GM23248 (cell line): ENCODE results near the gene TDP2.

ENCODE experiments used
- EZH2 ChIP-seq: fragments of 200-600 bp; sonication (generic); IDR thresholded peaks from 2 replicates; pipeline ENCODE4 v1.6.1; 2018; ENCODE audit warnings: antibody characterized with exemption, mild to moderate bottlenecking; ENCODE audit not compliant: insufficient read depth, poor library complexity, severe bottlenecking
- EZH2phosphoT487 ChIP-seq: fragments of 200-600 bp; sonication (generic); IDR thresholded peaks from 2 replicates; pipeline ENCODE4 v1.6.1; 2018; ENCODE audit warnings: antibody characterized with exemption, moderate library complexity, mild to moderate bottlenecking, low read depth; ENCODE audit not compliant: insufficient read depth

DNA sequence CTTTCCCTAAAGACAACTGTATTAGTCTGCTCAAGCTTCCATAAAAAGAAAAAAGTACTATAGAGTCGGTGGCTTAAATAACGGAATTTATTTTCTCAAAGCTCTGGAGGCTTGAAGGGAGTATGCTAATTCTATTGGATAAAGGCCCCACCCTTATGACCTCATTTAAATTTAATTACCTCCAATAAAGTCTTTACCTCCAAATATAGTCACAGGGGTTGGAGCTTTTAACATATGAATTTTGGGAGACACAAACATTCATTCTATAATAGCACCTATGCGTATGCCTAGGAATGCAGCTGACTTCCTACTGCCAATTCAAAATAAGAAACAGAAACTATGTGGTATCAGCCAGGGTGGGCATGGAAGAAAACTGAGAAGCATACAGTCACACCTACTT lies 46.1 kb downstream of the TDP2 start:
- no peak for TF ChIP-seq EZH2phosphoT487
- TF ChIP-seq EZH2 = no peak
